Muscle layer of duodenum (tissue), 2 donors: Measurements from ENCODE around the gene UPF1.

Experiments used
- H3K27ac ChIP-seq: one replicate; pipeline ENCODE4 v1.7.0; 2013; ENCODE audit warnings: mild to moderate bottlenecking, low read length
- H3K27me3 ChIP-seq: one replicate; pipeline ENCODE4 v1.7.0; 2013; ENCODE audit warnings: low read depth, mild to moderate bottlenecking, control low read depth, low read length
- H3K36me3 ChIP-seq, 2 donors: one replicate each; pipeline ENCODE4 v1.7.0; 2013; ENCODE audit warnings: low read length in 2 of 2, control low read depth in 1 of 2, mild to moderate bottlenecking in 1 of 2; ENCODE audit not compliant: insufficient read depth in 2 of 2, control insufficient read depth in 1 of 2
- H3K4me1 ChIP-seq, 2 donors: one replicate each; pipeline ENCODE4 v1.7.0; 2013; ENCODE audit warnings: low read length in 2 of 2, mild to moderate bottlenecking in 2 of 2, control low read depth in 1 of 2, moderate library complexity in 1 of 2; ENCODE audit not compliant: insufficient read depth in 2 of 2, control insufficient read depth in 1 of 2
- H3K4me3 ChIP-seq, 2 donors: one replicate each; pipeline ENCODE4 v1.7.0; 2013; ENCODE audit warnings: low read length in 2 of 2, low read depth in 1 of 2, mild to moderate bottlenecking in 1 of 2
- H3K9me3 ChIP-seq, 2 donors: one replicate each; pipeline ENCODE4 v1.7.0; 2013; ENCODE audit warnings: low read length in 2 of 2, control low read depth in 1 of 2, mild to moderate bottlenecking in 1 of 2; ENCODE audit not compliant: control insufficient read depth in 1 of 2
- donor health status: healthy.

UPF1 gene

GRCh38 chr19:18853755-18854427, 22.1 kb downstream of the UPF1 start:
- Histone ChIP-seq H3K4me3 (no peak overlapping the region), H3K4me1 (peaks cover 7 to 16% of the 10 kb centered on the region in 2 donors), H3K27ac (no peak overlapping the region), H3K27me3 (no peaks in the 10 kb centered on the region), H3K9me3 (no peaks in the 10 kb centered on the region), H3K36me3 (peaks cover 73 to 90% of the 10 kb centered on the region in 2 donors)

- Histone ChIP-seq H3K27ac (no peak overlapping the region), H3K4me1 (peaks cover 0 to 12% of the 10 kb centered on the region in 2 donors), H3K27me3 (no peaks in the 10 kb centered on the region), H3K4me3 (no peak overlapping the region), H3K9me3 (no peaks in the 10 kb centered on the region), H3K36me3 (peaks cover 84 to 97% of the 10 kb centered on the region in 2 donors)
Observed at GRCh38 chr19:18854982-18855381, 23.2 kb downstream of the UPF1 start.

- Histone ChIP-seq H3K36me3 (peaks cover 88 to 98% of the 10 kb centered on the region in 2 donors), H3K9me3 (no peaks in the 10 kb centered on the region), H3K27me3 (no peaks in the 10 kb centered on the region), H3K4me1 (peaks cover 0 to 8% of the 10 kb centered on the region in 2 donors), H3K27ac (no peak overlapping the region), H3K4me3 (no peak overlapping the region)
Observed at GRCh38 chr19:18855647-18856384, 24.1 kb downstream of the UPF1 start.

GRCh38 chr19:18856385-18857126, 24.8 kb downstream of the UPF1 start:
- Histone ChIP-seq H3K4me3 (no peak overlapping the region), H3K27me3 (no peaks in the 10 kb centered on the region), H3K36me3 (peaks cover 86 to 99% of the 10 kb centered on the region in 2 donors), H3K4me1 (peaks cover 0 to 8% of the 10 kb centered on the region in 2 donors), H3K27ac (no peak overlapping the region), H3K9me3 (no peaks in the 10 kb centered on the region)

GRCh38 chr19:18857223-18857622, 25.5 kb downstream of the UPF1 start:
- no peaks in the 10 kb centered on the region for H3K9me3 ChIP-seq
- no peak overlapping the region for H3K27ac ChIP-seq
- H3K27me3 ChIP-seq: no peaks in the 10 kb centered on the region
- H3K4me3 ChIP-seq: no peak overlapping the region
- peaks cover 89 to 99% of the 10 kb centered on the region in 2 donors for H3K36me3 ChIP-seq
- peaks cover 0 to 8% of the 10 kb centered on the region in 2 donors for H3K4me1 ChIP-seq

- Histone ChIP-seq H3K27ac (no peak overlapping the region), H3K4me3 (no peak overlapping the region), H3K36me3 (peaks cover 90 to 99% of the 10 kb centered on the region in 2 donors), H3K4me1 (peaks cover 0 to 8% of the 10 kb centered on the region in 2 donors), H3K27me3 (no peaks in the 10 kb centered on the region), H3K9me3 (no peaks in the 10 kb centered on the region)
Observed at GRCh38 chr19:18858906-18859646, 27.3 kb downstream of the UPF1 start.

- Histone ChIP-seq H3K27ac (no peak overlapping the region), H3K27me3 (no peaks in the 10 kb centered on the region), H3K4me1 (peaks cover 0 to 8% of the 10 kb centered on the region in 2 donors), H3K36me3 (peaks cover 87 to 99% of the 10 kb centered on the region in 2 donors), H3K4me3 (no peak overlapping the region), H3K9me3 (no peaks in the 10 kb centered on the region)
Observed at GRCh38 chr19:18859676-18860301, 28.0 kb downstream of the UPF1 start.

GRCh38 chr19:18860302-18860700, 28.5 kb downstream of the UPF1 start:
- Histone ChIP-seq H3K27me3 (no peaks in the 10 kb centered on the region), H3K27ac (no peak overlapping the region), H3K4me1 (peaks cover 0 to 8% of the 10 kb centered on the region in 2 donors), H3K9me3 (no peaks in the 10 kb centered on the region), H3K36me3 (peaks cover 87 to 99% of the 10 kb centered on the region in 2 donors), H3K4me3 (no peak overlapping the region)

GRCh38 chr19:18860725-18861124, 29.0 kb downstream of the UPF1 start:
- no peak overlapping the region for H3K27ac ChIP-seq
- H3K4me3 ChIP-seq: no peak overlapping the region
- no peaks in the 10 kb centered on the region for H3K9me3 ChIP-seq
- H3K27me3 ChIP-seq: no peaks in the 10 kb centered on the region
- peaks cover 0 to 8% of the 10 kb centered on the region in 2 donors for H3K4me1 ChIP-seq
- peaks cover 88 to 99% of the 10 kb centered on the region in 2 donors for H3K36me3 ChIP-seq

GRCh38 chr19:18861235-18861634, 29.5 kb downstream of the UPF1 start:
- no peak overlapping the region for H3K4me3 ChIP-seq
- H3K4me1 ChIP-seq: peaks cover 0 to 10% of the 10 kb centered on the region in 2 donors
- no peaks in the 10 kb centered on the region for H3K27me3 ChIP-seq
- no peak overlapping the region for H3K27ac ChIP-seq
- H3K9me3 ChIP-seq: no peaks in the 10 kb centered on the region
- peaks cover 87 to 99% of the 10 kb centered on the region in 2 donors for H3K36me3 ChIP-seq
